HG02763 (cell line): ENCODE measurements around the gene FXYD5.

Source experiments
- ATAC-seq: cut with Tn5 transposase; IDR thresholded peaks from one replicate; pipeline ENCODE4 v1.9.1; 2021; ENCODE audit warnings: mild to moderate bottlenecking, moderate library complexity; ENCODE audit not compliant: unreplicated experiment

FXYD5 gene, protein sequence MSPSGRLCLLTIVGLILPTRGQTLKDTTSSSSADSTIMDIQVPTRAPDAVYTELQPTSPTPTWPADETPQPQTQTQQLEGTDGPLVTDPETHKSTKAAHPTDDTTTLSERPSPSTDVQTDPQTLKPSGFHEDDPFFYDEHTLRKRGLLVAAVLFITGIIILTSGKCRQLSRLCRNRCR

DNA sequence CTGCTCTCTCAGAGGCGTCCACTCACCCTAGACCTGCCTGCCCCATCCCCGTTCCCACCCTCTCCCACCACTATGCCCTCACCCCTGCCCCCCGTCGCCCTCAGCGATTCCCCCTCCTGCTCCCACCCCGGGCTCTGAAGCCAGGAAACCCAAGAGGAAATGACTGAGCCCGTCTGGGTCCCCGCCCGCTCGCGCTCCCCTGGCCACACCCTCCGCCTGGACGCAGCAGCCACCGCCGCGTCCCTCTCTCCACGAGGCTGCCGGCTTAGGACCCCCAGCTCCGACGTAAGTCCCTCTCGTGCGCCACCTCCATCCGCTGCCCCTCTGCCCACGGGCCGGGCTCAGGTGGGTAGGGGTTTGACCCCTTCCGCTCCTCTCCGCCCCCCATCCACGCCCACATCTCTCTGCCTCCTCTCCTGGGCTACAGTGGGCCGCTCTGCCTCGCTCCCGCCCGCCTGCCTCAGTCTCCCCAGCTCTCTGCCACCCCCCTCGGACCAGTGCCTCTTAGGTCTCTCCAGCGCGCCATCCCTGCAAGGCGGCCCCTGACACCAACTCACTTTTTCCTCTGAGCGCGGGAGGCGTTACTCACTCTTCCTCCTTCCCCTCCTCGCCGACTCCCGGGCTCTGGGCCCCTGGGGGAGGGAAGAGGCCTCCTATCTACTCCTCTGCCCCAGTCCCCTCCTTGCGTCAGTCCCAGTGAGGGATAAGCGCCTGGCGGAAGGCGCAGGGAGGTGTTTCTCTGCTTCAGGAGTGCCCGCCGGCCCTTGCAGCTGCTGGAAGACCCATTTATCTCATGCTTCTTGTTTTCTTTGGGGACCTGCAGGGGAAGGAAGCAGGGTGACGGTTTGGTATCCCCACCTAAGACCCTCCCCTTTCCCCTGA is at the start of gene FXYD5:
Gene FXYD5, plus strand, starts transcription at position 211 of the 882 bp plus-strand sequence. CDS start 816 bp downstream, outside the sequence.
- ATAC-seq, result peak; percentile 37

DNA sequence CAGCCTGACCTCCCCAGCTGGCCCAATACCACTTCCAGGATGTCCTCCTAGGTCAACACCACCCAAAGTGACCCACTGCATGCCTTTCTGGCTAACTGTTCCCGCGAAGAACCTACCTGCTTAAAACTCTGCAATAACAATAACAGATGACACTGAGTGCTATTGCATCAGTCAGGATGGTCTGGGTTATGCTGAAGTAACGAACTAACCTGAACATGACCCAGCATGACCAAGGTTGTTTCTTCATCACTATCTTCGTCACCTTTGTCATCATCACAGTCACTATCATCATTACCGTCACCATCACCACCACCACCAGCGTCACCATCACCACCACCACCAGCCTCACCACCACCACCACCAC is 49.5 kb upstream of the FXYD5 start:
- no peak for ATAC-seq

DNA sequence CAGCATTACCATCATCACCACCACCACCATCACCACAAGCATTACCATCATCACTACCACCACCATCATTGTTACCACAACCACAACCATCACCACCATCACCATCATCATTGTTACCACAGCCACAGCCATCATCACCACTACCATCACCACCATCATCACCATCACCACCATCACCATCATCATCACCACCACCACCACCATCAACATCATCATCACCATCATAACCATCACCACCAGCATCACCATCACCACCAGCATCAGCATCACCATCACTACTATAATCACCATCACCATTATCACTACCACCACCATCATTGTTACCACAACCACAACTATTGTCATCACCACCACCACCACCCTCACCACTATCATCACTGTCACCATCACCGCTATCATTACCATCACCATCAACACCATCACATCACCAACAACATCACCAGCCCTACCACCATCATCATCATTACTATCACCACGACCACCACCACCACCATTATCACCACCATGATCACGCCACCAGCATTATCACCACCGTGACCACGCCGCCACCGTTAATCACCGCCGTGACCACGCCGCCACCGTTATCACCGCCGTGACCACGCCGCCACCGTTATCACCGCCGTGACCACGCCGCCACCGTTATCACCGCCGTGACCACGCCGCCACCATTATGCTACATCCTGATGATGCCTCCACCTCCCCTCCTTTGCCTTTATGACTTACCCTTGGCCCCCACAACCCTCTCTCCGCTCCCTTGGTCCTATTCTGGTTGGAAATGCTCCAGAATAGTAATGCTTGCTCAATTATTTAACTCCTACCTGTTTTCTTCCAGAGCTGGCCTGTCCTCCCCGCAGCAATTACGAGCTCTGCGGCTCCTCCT is 48.9 kb upstream of the FXYD5 start:
- no peak for ATAC-seq

DNA sequence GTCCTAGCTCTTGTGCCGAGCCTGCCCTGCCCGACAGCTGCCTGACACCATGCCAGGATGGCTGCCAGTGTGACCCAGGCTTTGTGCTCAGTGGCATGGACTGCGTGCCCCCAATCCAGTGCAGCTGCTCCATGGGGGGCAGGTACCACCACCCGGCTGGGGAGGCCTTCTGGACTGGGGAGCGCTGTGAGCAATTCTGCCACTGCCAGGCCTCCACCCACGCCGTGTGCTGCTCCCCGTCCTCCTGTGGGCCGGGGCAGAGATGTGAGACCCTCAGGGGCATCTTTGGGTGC is 48.3 kb upstream of the FXYD5 start:
- no peak for ATAC-seq

DNA sequence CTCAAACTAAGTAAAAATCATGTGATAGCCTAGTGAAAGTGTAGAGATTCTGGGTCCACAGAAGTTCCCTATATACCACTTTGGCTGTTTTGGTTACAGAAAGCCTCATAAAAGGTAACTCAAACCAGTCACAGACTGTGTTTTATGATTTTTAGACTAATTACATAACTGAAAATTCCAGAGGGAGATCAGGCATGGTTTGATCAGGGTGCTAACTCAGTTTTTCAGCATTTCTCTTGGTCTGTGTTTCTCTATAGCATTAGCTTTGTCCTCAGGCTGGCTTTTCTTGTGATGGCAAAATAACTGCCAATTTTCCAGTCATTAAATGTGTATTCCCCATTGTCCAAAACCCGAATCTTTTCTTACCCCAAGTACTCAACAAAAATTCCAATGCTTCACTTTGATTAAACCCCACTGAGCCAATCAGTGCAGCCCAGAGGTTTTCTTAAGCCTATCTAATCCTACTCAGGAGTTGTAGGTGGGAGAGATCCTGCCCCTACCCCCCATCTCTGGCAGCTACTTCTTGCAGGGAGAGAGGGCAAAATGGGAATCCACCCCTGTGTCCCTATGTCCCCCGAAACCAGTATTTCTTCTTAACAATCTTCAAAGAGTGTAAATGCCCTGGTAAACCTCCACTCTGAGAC is 47.5 kb upstream of the FXYD5 start:
- ATAC-seq, result no peak

DNA sequence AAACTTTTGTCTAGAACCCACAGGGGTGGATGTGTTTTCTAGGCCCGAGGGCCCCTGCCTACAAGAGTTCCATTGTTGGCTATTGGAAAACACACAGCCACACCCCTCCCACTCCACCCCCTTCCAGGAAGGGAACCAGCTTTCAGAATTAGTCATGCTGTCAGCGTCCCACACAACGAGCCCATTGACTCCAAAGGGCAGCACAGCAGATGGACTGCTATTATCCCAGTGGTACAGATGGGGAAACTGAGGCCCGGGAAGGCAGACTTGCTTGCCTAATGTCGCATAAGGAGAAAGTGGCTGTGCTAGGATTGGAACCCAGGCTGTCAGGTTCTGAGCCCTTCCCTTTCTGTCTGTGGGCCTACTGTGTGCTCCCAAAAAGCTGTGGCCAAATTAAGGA is 47.0 kb upstream of the FXYD5 start:
- no peak for ATAC-seq

DNA sequence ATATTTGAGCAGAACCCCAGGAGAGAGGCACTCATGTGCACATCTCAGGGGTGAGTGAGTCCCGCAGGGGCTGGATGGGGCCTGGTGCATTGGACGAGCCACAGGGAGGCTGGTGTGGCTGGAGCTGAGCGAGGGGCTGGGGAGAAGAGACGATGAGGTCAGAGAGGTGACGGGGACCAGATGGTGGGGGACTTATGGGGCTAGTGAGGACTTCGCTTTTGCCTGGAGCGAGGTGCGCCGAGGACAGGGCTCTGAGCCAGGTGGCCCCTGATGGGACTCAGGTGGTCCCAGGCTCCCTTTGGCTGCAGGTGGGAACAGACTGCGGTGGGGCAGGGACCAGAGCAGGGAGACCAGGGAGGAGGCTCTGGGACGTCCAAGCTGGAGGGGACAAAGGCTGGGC is 45.8 kb upstream of the FXYD5 start:
- ATAC-seq, result no peak

DNA sequence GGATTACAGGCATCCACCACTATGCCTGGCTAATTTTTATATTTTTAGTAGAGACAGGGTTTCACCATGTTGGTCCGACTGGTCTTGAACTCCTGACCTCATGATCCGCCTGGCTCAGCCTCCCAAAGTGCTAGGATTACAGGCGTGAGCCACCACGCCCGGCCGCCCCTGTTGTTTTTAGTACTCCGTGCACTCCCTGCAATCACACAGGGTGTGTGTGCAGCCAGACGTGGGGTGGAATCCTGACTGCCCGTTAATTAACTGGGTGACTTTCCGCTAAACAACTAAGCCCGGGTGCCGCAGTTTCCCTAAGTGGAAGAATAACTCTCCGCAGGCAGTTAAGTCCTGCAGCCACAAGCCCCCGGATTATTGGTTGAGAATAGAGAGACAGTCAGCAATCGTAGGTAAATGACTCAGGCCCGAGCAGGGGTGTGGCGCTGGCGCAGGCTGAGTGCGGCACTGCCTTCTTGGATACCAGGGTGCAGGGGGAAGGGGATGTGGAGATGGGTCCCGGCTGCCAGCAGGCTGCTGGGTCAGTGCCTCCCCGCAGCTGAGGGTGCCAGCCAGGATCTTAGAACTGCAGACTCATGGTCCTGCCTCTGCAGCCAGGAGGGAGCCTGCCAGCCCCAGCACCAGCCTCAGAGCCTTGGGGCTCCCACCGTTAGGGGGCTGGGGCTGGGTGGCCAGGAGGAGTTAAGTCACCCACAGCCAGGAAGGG is 45.0 kb upstream of the FXYD5 start:
- ATAC-seq, result no peak

DNA sequence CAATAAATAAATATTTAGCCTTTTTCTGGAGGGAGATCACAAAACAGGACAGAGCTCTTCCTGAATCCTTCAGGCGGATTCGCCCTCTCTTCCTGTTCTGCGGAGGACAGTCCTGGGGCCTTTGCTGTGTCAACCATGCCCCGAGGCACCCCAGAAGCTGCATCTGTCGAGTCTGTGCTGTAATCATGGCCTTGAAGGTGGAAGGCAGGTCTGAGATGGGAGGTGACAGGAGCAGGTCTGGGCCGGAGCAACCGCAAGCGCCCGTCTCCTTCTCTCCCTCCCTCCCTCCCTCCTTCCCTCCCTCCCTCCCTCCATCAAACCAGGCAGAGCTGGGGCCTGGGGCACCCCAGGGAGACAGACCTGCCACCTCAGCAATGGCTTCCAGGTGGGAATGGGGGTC is 43.6 kb upstream of the FXYD5 start:
- no peak for ATAC-seq

DNA sequence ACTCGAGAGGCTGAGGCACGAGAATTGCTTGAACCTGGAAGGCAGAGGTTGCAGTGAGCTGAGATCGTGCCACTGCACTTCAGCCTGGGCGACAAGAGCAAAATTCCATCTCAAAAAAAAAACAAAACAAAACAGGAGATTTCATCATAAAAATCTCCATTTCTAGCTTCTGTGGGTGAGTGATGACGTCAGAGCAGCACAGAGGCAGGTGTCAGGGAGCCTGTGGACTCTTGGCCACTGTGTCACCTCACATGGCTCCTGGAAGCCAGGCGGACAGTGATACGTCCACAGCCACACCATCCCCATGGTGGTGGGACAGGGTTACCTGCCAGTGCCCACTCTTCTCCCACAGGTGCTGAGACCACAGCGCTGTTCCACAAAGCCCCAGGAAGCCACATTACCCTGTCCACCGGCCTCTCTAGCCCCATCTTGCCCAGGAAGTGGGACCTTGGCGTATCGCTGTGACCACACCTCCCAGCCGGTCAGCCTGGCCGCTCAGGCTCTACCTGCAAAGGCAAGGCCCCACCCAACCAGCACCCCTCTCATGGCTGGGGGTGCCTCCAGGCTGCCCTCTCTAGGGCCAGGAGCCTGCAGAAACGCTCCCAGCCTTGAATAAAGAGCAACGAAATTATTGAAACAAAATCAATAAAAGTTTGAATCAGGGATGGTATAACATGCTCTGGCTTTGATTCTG is 41.4 kb upstream of the FXYD5 start:
- no peak for ATAC-seq

DNA sequence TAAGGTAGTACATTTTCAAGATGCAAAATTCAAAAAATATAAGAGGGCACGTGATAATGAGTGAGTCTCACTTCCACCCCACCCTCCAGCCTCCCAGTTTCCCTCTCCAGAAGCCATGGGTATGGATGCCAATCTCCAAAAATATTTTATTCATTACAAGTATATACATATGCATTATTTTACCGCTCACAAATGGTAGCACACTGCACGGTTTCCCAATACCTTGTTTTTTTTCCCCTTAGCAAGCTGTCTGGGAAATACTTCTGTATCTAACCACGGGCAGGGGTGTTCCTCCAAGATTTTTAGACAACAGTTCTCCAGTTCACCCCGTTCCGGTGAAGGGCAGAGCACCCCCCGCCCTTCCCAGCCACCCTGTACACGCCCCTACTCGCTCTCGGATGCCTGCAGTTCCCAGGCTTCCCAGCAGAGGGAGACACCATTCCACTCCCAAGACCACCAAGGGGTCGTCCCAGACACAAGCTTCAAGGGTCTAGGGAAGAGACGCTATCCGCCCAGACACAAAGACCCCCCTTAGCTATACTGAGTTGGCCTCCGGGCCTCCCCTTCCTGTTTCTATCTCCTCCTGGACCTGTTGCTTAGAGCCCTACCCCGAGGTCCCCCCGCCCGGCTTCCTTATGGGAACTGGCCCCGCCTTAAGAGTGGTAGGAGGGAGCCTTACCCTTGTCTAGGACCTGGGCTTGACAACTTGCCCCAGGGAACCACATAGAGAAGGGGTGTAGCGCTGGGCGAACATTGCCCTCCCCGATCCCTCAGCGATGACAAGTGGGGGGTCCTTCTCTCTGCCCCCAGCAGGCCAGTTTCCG is 40.0 kb upstream of the FXYD5 start:
- no peak for ATAC-seq

DNA sequence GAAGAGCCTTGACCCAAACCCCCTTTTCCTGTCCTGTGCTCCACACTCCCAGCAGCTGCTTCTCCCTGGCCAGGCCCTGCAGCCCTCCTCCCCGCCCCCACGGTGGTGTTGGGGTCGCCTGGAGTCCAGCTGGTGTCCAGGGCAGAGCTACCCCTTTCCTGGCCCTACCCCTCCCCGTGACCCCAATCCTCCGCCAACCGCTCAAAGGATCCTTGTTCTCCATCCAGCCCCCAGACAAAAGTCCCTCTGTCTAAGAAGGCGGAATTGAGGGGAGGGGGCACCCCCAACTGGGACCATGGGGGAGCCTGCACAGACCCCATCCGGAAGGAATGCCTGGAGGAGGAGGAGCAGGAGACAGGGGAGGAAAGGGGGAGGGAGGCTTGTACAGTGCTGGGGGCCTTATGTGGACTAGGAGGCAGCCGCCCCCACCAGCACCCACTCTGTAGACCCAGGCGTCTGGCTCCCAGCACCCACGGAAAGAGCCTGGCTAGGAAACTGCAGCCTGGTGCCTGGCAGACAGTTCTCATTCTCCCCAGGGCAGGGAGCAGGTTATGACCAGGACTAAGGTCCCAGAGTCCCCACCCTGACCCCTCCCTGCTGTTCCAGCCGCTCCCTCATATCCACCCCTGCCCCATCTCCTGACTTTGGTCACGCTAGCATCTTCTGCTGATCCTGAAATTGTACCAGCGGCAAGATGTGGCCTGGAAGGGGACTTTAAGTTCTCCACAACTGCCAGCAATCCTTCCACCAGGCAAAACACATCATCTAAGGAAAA is 39.2 kb upstream of the FXYD5 start, which contains the start of gene FXYD3:
Gene FXYD3, plus strand, starts transcription at position 647 of the 775 bp plus-strand sequence. CDS start 3,554 bp downstream, outside the sequence.
- no peak for ATAC-seq

DNA sequence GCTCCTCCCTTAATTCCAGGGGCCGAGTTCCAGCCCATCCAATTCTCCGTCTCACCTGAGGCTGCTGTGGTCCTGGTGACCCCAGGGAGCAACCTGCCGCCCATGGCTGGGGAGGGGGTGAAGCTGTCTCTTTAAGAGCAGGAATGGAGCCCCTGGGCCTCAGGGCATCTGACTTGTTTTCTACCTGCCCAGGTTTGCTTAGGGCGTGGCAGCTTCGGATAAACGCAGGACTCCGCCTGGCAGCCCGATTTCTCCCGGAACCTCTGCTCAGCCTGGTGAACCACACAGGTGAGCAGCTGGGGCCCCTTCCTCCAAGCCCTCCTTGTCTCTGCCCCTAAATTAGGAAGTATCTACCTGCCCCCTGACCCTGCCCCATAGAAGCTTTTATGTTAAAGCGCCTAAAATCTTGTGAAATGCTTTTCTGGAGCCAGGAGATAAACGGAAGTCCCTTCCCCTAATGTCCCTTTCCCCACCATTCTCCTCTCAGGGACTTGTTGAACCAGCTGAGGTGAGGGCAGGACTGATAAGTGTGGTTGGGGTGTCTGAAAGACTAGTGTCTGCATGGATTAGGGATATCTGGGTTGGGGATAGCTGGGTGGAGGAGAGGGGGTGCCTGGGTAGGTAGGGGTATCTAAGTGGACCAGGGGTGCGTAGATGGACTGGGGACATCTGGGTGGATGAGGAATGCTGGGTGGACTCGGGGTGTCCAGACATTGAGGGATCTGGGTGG is 38.3 kb upstream of the FXYD5 start:
- ATAC-seq, result no peak

DNA sequence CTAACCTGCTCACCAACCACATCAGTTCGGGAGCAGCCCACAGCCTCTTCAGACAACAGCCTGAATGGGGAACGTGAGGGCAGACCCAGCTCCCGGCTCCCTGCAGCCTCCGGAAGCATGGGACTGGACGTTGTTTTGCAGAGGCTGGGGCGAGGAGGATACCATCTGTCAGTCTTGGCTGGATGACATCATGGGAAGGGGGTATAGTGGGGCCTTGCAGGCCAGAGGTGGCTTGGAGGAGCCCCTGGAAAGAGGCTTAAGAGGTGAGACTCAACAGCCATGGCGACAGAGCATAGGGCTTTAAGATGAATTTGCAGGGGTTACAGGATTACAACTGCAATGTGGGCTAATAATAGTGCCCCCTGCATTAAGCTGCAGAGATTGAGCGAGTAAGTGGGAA is 37.4 kb upstream of the FXYD5 start:
- no peak for ATAC-seq

DNA sequence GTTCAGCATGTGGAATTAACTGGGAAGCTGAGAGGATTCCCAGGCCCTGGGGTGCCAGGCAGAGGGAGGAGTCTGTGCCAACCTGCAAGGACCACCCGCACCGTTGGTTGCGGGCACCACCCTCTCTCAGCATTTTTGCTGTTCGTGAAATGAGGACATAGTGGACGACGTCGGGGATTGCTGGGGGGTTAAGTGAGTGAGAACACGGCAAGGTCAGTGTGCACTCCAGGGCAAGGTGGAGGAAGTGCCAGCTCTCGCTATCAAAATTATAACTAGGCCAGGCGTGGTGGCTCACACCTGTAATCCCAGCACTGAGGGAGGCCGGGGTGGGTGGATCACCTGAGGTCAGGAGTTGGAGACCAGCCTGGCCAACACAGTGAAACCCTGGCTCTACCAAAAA is 36.7 kb upstream of the FXYD5 start:
- no peak for ATAC-seq

DNA sequence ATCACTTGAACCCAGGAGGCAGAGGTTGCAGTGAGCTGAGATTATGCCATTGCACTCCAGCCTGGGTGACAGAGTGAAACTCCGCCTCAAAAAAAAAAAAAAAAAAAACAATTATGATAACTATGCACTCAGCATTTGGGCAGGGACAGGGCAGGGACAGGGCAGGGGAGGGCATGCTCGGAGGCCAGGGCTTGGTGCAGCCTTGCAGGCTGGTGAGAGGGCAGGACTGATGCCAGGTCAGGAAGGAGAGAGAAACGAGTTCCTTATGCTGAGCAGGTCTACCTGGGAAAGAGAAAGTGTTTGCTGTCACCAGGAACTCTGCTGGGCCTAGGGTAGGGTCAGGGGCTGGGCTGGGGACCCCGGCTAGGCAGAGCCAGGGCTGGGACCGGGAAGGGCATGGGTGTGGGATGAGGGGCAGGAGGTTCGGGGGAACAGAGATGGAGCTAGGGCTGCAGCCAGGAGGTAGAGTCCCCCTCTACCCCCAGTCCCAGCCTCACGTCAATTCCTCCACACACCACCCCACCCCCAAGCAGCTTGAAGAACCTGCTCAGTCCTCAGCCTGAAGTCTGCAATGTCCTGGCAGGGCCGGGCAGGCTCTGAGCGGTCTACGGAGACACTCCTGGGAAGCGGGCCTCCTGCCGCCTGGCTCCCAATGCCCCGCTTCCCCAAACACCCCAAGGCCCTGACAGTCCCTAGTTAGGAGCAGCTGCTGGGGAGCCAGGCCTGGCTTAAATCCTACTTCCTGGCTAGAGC is 36.1 kb upstream of the FXYD5 start:
- ATAC-seq, result no peak

DNA sequence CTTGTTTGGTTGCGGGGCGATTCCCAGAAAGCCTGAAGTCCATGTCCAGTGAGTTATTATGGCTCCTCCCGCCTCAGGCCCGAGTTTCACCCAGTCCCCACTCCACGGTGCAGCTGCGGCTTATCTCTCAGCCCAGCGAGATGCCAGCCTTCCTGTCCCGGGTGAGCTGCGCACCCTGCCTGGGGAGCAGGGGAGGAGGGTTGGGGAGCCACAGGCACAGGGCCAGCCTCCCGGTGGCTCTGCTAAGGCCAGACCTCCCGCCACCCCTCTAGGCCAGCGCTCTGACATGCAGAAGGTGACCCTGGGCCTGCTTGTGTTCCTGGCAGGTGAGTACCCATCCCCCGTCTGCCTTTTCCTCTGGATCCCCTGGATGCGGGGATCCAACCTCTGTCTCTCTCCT is 35.4 kb upstream of the FXYD5 start:
- no peak for ATAC-seq
